Neuron (in vitro differentiated cells): ENCODE data around the gene SNX19.

Experiments used
- H2AFZ ChIP-seq: one replicate; pipeline ENCODE4 v1.6.1; 2013; ENCODE audit warnings: low read depth, mild to moderate bottlenecking, inconsistent platforms, low read length, moderate library complexity
- H3K27me3 ChIP-seq: one replicate; pipeline ENCODE4 v1.6.1; 2013; ENCODE audit warnings: low read length; ENCODE audit not compliant: insufficient read depth
- H3K36me3 ChIP-seq: one replicate; pipeline ENCODE4 v1.6.1; 2013; ENCODE audit warnings: low read length; ENCODE audit not compliant: insufficient read depth
- H3K4me1 ChIP-seq: one replicate; pipeline ENCODE4 v1.6.1; 2013; ENCODE audit warnings: low read length; ENCODE audit not compliant: insufficient read depth
- H3K4me3 ChIP-seq: 2 replicates; pipeline ENCODE4 v1.5.1; 2013; ENCODE audit warnings: mild to moderate bottlenecking, low read length, moderate library complexity
- H3K9me3 ChIP-seq: one replicate; pipeline ENCODE4 v1.6.1; 2013; ENCODE audit warnings: low read length

The SNX19 gene

DNA sequence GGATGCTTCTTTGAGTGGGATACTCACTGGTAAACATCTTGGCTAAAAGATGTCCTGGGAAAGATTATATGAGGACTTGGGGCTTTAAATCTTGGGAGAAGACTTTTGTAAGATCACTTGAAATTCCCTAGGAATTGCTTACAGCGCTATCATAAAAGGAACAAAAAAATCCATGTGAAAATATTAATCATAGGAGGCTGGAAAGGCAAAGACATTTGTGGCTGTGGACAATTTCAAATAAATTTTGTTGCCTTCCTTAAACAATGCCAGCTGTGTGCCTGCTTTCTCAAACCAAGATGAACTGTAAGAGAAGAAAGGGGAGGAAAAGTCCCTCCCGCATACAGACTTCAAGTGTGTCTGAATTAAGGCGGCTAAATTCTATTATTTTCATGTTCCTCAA lies 75.6 kb downstream of the SNX19 start:
- H3K4me1 ChIP-seq, result no peaks in the 10 kb centered on the region
- H3K9me3 ChIP-seq, result no peaks in the 10 kb centered on the region
- no peaks in the 10 kb centered on the region for H3K27me3 ChIP-seq
- H2AFZ ChIP-seq, result no peak overlapping the region
- H3K4me3 ChIP-seq, result no peak overlapping the region
- no peaks in the 10 kb centered on the region for H3K36me3 ChIP-seq

GRCh38 chr11:130839981-130840666 lies 76.2 kb downstream of the SNX19 start:
- no peaks in the 10 kb centered on the region for H3K27me3 ChIP-seq
- H3K4me3 ChIP-seq, result no peak overlapping the region
- H3K4me1 ChIP-seq, result no peaks in the 10 kb centered on the region
- H3K9me3 ChIP-seq, result no peaks in the 10 kb centered on the region
- no peak overlapping the region for H2AFZ ChIP-seq
- no peaks in the 10 kb centered on the region for H3K36me3 ChIP-seq

- Histone ChIP-seq H3K4me1 (no peaks in the 10 kb centered on the region), H3K4me3 (no peak overlapping the region), H2AFZ (no peak overlapping the region), H3K9me3 (no peaks in the 10 kb centered on the region), H3K27me3 (no peaks in the 10 kb centered on the region), H3K36me3 (no peaks in the 10 kb centered on the region)
Measured at GRCh38 chr11:130837194-130837593, 79.1 kb downstream of the SNX19 start.

DNA sequence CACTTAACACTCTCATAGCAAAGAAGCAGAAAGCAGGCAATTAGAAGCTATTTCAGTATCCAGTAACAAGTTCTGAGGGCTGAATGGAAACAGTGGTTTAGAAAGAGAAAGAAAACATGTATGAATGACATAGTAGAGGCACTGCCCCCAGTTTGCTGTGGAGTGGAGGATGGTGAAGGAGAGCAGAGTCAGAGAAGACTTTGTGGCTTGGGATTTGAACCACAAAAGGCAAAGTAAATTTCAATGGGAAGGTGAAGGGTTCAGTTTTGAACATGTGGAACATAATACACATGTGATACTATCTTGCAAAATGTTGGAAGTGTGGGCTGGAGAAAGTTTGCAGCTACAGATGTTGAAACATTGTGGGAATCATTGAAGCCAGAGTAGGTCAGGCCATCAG lies 81.4 kb downstream of the SNX19 start:
- H3K9me3 ChIP-seq, result no peaks in the 10 kb centered on the region
- H3K36me3 ChIP-seq, result no peaks in the 10 kb centered on the region
- H3K4me3 ChIP-seq, result no peak overlapping the region
- H3K4me1 ChIP-seq, result peaks cover 11% of the 10 kb centered on the region
- H2AFZ ChIP-seq, result no peak overlapping the region
- no peaks in the 10 kb centered on the region for H3K27me3 ChIP-seq

- no peak overlapping the region for H3K4me3 ChIP-seq
- H3K9me3 ChIP-seq, result no peaks in the 10 kb centered on the region
- H3K27me3 ChIP-seq, result no peaks in the 10 kb centered on the region
- H2AFZ ChIP-seq, result no peak overlapping the region
- no peaks in the 10 kb centered on the region for H3K36me3 ChIP-seq
- H3K4me1 ChIP-seq, result peaks cover 11% of the 10 kb centered on the region
Measured at GRCh38 chr11:130832566-130833425, 83.5 kb downstream of the SNX19 start.

- no peaks in the 10 kb centered on the region for H3K9me3 ChIP-seq
- no peaks in the 10 kb centered on the region for H3K27me3 ChIP-seq
- H3K4me3 ChIP-seq, result no peak overlapping the region
- H2AFZ ChIP-seq, result no peak overlapping the region
- H3K36me3 ChIP-seq, result no peaks in the 10 kb centered on the region
- peaks cover 11% of the 10 kb centered on the region for H3K4me1 ChIP-seq
Measured at GRCh38 chr11:130831976-130832375, 84.3 kb downstream of the SNX19 start.

DNA sequence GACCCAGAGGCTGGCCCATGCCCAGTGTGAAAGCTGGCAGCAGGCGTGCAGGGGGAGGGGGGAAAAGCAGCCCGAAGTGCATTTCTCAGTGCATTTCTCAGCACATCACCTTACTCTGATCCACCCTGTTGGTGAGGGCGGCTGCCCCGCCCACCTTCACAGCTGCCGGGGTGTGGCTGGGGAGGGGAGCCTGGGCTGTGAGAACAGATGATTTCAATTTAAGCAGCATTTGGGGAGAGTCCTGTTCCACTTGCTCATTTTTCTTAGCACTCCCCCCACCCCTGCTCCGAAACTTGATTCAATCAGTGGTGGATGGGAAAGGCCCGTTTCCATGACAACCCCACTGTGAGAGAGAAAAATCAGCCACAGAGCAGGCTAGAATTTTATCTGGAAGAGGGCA lies 84.8 kb downstream of the SNX19 start:
- H3K9me3 ChIP-seq, result no peaks in the 10 kb centered on the region
- H3K4me3 ChIP-seq, result no peak overlapping the region

DNA sequence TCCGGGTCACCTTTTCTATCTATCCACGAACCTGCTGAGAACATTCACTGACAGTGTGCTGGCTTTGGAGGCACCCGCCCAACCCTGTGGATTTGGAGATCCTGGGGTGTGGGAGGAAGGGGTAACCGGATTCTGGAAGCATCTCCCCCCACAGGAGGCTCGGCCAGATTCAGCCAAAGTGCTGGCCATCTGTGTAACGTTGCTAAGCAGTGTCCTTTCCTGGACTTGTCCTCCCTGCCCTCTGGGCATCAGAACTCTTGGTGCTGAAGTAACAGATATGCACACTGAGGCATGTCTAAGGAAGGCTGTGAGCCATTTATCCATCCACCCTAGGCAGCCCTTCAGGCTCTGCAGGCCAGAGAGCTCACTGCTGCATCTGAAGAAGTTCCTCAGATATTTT lies 85.7 kb downstream of the SNX19 start:
- Histone ChIP-seq H3K27me3 (no peaks in the 10 kb centered on the region), H3K4me3 (no peak overlapping the region), H3K4me1 (peaks cover 11% of the 10 kb centered on the region), H2AFZ (no peak overlapping the region), H3K36me3 (no peaks in the 10 kb centered on the region), H3K9me3 (no peaks in the 10 kb centered on the region)

More for the DNA sequence above, 84.8 kb downstream of the SNX19 start:
- no peak overlapping the region for H2AFZ ChIP-seq
- H3K27me3 ChIP-seq, result no peaks in the 10 kb centered on the region
- peaks cover 11% of the 10 kb centered on the region for H3K4me1 ChIP-seq
- no peaks in the 10 kb centered on the region for H3K36me3 ChIP-seq

GRCh38 chr11:130829920-130830511 lies 86.3 kb downstream of the SNX19 start:
- H2AFZ ChIP-seq, result no peak overlapping the region
- H3K36me3 ChIP-seq, result no peaks in the 10 kb centered on the region
- no peak overlapping the region for H3K4me3 ChIP-seq
- peaks cover 17% of the 10 kb centered on the region for H3K4me1 ChIP-seq
- no peaks in the 10 kb centered on the region for H3K27me3 ChIP-seq
- no peaks in the 10 kb centered on the region for H3K9me3 ChIP-seq

DNA sequence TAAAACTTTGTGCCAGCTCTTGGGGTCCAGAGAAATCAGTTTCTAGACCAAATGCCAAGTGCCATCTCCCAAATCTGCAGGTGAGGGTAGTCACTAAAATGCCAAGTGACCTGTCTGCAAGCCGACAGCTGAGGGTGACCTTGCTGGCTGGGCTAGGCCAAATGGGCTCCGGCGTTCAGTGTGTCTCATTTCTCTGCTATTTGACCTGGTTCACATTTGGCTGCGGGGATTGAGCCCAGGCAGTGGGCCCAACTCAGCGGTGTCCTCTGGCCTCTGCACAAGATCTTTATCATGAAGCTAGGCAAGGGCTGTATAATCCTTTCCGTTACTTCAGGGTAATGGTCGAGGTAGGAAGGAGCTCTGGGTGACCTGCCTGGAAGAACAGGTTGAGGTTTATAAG lies 87.5 kb downstream of the SNX19 start:
- Histone ChIP-seq H3K4me1 (peaks cover 20% of the 10 kb centered on the region), H3K36me3 (no peaks in the 10 kb centered on the region), H3K9me3 (no peaks in the 10 kb centered on the region), H3K4me3 (no peak overlapping the region), H2AFZ (no peak overlapping the region), H3K27me3 (no peaks in the 10 kb centered on the region)

- H3K9me3 ChIP-seq, result no peaks in the 10 kb centered on the region
Measured at GRCh38 chr11:130827451-130828377, 88.6 kb downstream of the SNX19 start.

GRCh38 chr11:130826572-130826971 lies 89.7 kb downstream of the SNX19 start:
- Histone ChIP-seq H3K36me3 (no peaks in the 10 kb centered on the region), H3K4me3 (no peak overlapping the region), H3K27me3 (no peaks in the 10 kb centered on the region), H3K9me3 (no peaks in the 10 kb centered on the region), H3K4me1 (peaks cover 16% of the 10 kb centered on the region), H2AFZ (no peak overlapping the region)

More at GRCh38 chr11:130827451-130828377, 88.6 kb downstream of the SNX19 start:
- Histone ChIP-seq H3K4me3 (no peak overlapping the region), H2AFZ (no peak overlapping the region), H3K36me3 (no peaks in the 10 kb centered on the region), H3K4me1 (peaks cover 20% of the 10 kb centered on the region), H3K27me3 (no peaks in the 10 kb centered on the region)
